Upper lobe of right lung (tissue), 1 donor: Measurements from ENCODE around the gene FCHO2. TPM values are rescaled to one million over a fixed set of nuclear protein-coding genes. Genes with fewer than 3 reads are reported as not detected.

Source experiments
- ATAC-seq: fragments of 200-7000 bp; cut with Tn5 transposase; one replicate; pipeline ENCODE4 v1.9.1; 2020; ENCODE audit warnings: mild to moderate bottlenecking, moderate library complexity
- DNase-seq: peaks from one replicate; pipeline ENCODE4 v3.0.0-alpha.2; 2020
- H3K27ac ChIP-seq: fragments of 200-600 bp; one replicate; pipeline ENCODE4 v1.8.0; 2022
- H3K27me3 ChIP-seq: fragments of 200-600 bp; one replicate; pipeline ENCODE4 v1.8.0; 2022; ENCODE audit warnings: mild to moderate bottlenecking
- H3K36me3 ChIP-seq: fragments of 200-600 bp; one replicate; pipeline ENCODE4 v1.8.0; 2022
- H3K4me1 ChIP-seq: fragments of 200-600 bp; one replicate; pipeline ENCODE4 v1.8.0; 2022
- H3K4me3 ChIP-seq: fragments of 200-600 bp; one replicate; pipeline ENCODE4 v1.8.0; 2022; ENCODE audit warnings: mild to moderate bottlenecking
- H3K9me3 ChIP-seq: fragments of 200-600 bp; one replicate; pipeline ENCODE4 v1.8.0; 2022
- intact Hi-C: fragments of 100-400 bp; cut with DNase I; formaldehyde crosslinking; loops from one replicate; pipeline ENCODE4 v1.11.0; 2022
- total RNA-seq: library from RNA; stranded (reverse); fragmentation: NEBNext Ultra II Directional; extraction: Animal tissue kit (Norgen Biotek cat#: 25700); gene quantifications from one replicate; pipeline ENCODE4 v1.2.1, GENCODE V29; 2021
- TF ChIP-seq, protein P1 (sequence below): fragments of 200-600 bp; IDR thresholded peaks from one replicate; pipeline ENCODE4 v1.8.0; 2022; ENCODE audit warnings: antibody characterized with exemption
- donor health status: DM: no; HTN: yes; CAD: no; lungs with severe emphysema.

The FCHO2 gene
- total RNA-seq, 1 donor from 2014 or later: 83.9 TPM

DNA sequence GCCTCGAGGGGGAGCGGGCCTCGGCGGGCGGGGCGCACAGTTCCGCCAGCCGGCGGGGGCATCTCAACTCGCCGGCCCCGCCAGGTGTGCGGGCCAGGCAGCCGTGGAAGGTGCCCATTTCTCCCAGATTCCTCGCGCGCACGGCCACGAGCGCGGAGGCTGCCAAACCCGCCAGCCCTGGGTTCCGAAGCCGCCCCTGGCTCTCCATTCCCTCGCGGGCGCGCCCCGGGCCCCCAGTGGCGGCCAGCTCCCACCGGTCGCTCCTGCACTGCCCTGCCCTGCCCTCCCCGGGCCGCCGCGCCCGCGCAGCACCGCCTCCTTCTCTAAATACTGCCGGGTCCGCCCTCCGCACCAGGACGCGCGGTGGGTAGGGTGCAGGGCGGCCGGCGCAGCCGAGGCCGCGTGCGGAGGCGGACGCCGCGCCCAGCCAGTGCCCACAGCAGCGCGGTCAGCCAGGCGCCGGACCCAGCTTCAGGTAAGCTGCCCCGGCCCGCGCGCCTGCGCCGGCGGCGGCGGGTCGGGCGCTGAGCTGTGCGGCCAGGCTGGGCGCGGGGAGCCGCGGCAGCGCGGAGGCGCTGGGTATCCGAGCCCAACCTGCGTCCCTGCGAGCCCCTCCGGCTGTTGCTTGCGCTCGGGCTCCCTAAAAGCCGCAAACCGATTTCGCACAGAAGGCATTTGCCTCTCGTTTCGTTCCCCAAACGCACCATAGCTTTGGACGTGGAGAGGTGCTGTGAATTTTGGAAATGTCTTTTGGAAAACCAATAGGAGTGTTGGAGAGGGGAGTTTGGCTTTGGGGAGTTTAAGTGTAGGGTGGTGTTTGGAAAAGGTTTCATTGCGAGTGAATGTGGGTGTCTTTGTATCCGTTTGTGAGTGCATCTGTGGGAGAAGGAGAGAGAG, 164.6 kb downstream of the FCHO2 start, which contains the start of gene TMEM171:
TMEM171 (plus strand) TSS at position 354 of the 897 bp plus-strand sequence. CDS start 2,799 bp downstream, outside the sequence.
- H3K4me1 ChIP-seq: peaks cover 8% of the 10 kb centered on the region
- ATAC-seq: peak; percentile 85
- peaks cover 17% of the 10 kb centered on the region for H3K27me3 ChIP-seq

DNA sequence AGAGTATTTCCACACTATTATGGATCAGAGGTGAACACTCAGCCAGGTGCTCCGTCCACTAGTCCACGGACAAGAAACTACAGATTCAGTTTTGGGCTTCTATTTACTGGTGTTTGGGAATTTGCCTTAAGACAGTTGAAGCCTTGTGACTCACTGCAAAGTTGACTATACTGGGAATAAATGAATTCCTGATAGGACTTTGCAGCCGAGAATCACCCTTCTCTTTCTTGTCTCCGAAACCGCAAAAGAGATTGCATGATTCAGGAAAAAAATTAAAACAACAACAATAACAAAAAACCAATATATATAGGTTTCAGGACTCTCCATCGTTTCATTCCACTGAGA, 165.2 kb downstream of the FCHO2 start:
- H3K4me1 ChIP-seq: peaks cover 8% of the 10 kb centered on the region

More for the DNA sequence above, 164.6 kb downstream of the FCHO2 start, which contains the start of gene TMEM171:
- H3K9me3 ChIP-seq: no peaks in the 10 kb centered on the region
- H3K27ac ChIP-seq: no peak within 1 kb of the TSS
- intact Hi-C loops: no loop called here
- TF ChIP-seq, protein P1, sequence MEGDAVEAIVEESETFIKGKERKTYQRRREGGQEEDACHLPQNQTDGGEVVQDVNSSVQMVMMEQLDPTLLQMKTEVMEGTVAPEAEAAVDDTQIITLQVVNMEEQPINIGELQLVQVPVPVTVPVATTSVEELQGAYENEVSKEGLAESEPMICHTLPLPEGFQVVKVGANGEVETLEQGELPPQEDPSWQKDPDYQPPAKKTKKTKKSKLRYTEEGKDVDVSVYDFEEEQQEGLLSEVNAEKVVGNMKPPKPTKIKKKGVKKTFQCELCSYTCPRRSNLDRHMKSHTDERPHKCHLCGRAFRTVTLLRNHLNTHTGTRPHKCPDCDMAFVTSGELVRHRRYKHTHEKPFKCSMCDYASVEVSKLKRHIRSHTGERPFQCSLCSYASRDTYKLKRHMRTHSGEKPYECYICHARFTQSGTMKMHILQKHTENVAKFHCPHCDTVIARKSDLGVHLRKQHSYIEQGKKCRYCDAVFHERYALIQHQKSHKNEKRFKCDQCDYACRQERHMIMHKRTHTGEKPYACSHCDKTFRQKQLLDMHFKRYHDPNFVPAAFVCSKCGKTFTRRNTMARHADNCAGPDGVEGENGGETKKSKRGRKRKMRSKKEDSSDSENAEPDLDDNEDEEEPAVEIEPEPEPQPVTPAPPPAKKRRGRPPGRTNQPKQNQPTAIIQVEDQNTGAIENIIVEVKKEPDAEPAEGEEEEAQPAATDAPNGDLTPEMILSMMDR: no peak
- H3K4me3 ChIP-seq: peak within 1 kb of the TSS; percentile 47
- H3K36me3 ChIP-seq: no peaks in the 10 kb centered on the region
- peak; percentile 82 for DNase-seq

DNA sequence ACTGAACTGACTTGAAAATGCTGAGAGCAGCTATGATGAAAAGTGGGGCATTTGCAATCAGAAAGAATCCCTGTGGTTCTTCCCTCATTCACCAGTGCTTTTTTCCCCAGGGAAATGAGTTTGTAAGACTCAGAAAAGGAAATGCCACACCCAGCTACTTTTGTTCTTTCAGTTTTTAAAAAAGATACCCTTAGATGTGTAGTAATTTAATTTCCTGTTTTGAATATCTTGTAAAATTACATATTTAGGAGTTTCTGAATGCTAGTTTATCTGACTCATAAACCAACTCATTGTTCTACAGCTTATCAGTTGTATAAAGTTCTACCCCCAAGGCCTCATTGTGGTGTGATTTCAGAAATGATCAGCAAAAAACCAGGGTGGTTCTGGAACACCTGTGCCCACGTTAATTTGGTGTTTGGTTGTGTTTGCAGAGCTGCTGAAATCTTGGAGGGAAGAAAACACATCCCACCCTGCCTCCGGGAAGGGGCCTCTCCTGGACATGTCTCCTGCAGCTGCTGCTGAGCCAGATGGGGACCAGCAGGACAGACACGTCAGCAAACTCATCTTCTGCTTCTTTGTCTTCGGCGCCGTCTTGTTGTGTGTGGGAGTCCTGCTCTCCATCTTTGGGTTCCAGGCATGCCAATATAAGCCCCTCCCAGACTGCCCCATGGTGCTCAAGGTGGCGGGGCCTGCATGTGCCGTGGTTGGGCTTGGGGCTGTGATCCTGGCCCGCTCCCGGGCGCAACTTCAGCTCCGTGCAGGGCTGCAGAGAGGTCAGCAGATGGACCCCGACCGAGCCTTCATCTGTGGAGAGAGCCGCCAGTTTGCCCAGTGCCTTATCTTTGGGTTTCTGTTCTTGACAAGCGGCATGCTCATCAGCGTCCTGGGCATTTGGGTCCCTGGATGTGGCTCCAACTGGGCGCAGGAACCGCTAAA, 167.3 kb downstream of the FCHO2 start:
- TF ChIP-seq, protein P1: no peak
- intact Hi-C loops: no loop called here
- Histone ChIP-seq H3K4me1 (peaks cover 8% of the 10 kb centered on the region), H3K36me3 (no peaks in the 10 kb centered on the region), H3K9me3 (no peaks in the 10 kb centered on the region), H3K27ac (no peak overlapping the region), H3K4me3 (no peak overlapping the region), H3K27me3 (peaks cover 25% of the 10 kb centered on the region)
- ATAC-seq (no peak), DNase-seq (no peak)

More for the DNA sequence above, 165.2 kb downstream of the FCHO2 start:
- H3K27me3 ChIP-seq: peaks cover 21% of the 10 kb centered on the region
- H3K36me3 ChIP-seq: no peaks in the 10 kb centered on the region
- no peaks in the 10 kb centered on the region for H3K9me3 ChIP-seq
- H3K27ac ChIP-seq: no peak overlapping the region
- ATAC-seq: no peak
- TF ChIP-seq, protein P1: no peak
- intact Hi-C loops: no loop called here
- peak overlapping the region; percentile 47 for H3K4me3 ChIP-seq
- no peak for DNase-seq

DNA sequence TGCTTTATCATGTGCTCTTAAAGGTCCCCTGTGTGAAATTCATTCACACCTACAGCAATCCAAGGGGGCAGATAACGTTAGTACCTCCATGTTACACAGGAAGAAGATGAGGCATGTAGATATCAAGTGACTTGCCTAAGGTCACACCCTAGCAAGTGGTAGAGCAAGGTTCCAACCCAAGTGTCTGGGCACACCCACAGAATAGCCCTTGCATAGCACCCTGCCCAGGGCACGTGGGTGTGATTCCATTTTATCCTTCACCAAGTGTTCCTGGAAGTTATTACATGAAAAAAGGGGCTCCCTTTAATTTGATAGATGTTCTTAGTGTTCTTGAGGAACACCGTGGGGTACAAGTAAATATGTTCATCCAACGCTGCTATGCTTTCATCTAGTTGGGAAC, 169.4 kb downstream of the FCHO2 start:
- no peak for DNase-seq
- H3K27me3 ChIP-seq: peaks cover 17% of the 10 kb centered on the region
- H3K4me1 ChIP-seq: peaks cover 8% of the 10 kb centered on the region
- H3K4me3 ChIP-seq: no peak overlapping the region
- ATAC-seq: no peak
- intact Hi-C loops: no loop called here
- H3K9me3 ChIP-seq: no peaks in the 10 kb centered on the region
- H3K27ac ChIP-seq: no peak overlapping the region
- TF ChIP-seq, protein P1: no peak
- H3K36me3 ChIP-seq: no peaks in the 10 kb centered on the region

DNA sequence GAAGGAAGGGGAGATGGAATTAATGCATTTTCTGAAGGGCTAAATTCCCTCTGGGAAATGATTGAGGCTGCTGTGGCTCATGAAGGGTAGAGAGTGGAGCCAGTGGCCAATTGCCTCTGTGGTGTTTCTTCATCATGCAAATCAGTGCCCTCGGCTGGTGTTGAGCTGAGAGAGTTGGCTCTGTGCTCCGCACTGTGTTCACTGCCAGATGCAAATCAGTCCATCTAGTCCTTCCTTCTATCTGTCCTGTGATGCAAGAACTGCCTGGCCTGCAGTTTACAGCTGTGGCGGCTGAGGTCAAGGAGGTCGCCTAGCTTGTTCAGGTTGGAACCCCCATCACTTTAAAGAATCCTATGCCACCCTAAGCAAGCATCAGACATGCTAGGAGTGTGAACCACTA, 170.5 kb downstream of the FCHO2 start:
- Histone ChIP-seq H3K4me3 (no peak overlapping the region), H3K27me3 (peaks cover 16% of the 10 kb centered on the region), H3K36me3 (no peaks in the 10 kb centered on the region), H3K27ac (no peak overlapping the region), H3K4me1 (peaks cover 8% of the 10 kb centered on the region), H3K9me3 (no peaks in the 10 kb centered on the region)
- TF ChIP-seq, protein P1: no peak
- DNase-seq: no peak
- intact Hi-C loops: no loop called here
- ATAC-seq: no peak
